GM12875 (cell line): ENCODE data around the gene PPP6R1.

ENCODE experiments used
- H3K4me3 ChIP-seq: one replicate; pipeline ENCODE4 v1.5.1; 2011; ENCODE audit warnings: low read depth, low read length, control low read depth
- CTCF ChIP-seq: IDR thresholded peaks from 2 replicates; pipeline ENCODE4 v1.5.1; 2011; ENCODE audit warnings: low read depth, mild to moderate bottlenecking, control low read depth, inconsistent platforms, low read length, moderate library complexity, borderline replicate concordance; ENCODE audit not compliant: insufficient read depth

Gene PPP6R1

GRCh38 chr19:55273978-55274707 is 15.3 kb upstream of the PPP6R1 start:
- TF ChIP-seq CTCF, result no peak
- H3K4me3 ChIP-seq, result no peak overlapping the region

GRCh38 chr19:55272142-55272541 is 13.3 kb upstream of the PPP6R1 start:
- no peak overlapping the region for H3K4me3 ChIP-seq
- no peak for TF ChIP-seq CTCF

GRCh38 chr19:55270172-55270942 is 11.5 kb upstream of the PPP6R1 start:
- no peak for TF ChIP-seq CTCF
- no peak overlapping the region for H3K4me3 ChIP-seq

GRCh38 chr19:55269299-55269698 is 10.5 kb upstream of the PPP6R1 start:
- H3K4me3 ChIP-seq, result no peak overlapping the region
- TF ChIP-seq CTCF, result no peak

- TF ChIP-seq CTCF, result no peak
- H3K4me3 ChIP-seq, result no peak overlapping the region
Observed at GRCh38 chr19:55266840-55267239, 8.0 kb upstream of the PPP6R1 start.

- no peak for TF ChIP-seq CTCF
- H3K4me3 ChIP-seq, result no peak overlapping the region
Observed at GRCh38 chr19:55266404-55266803, 7.6 kb upstream of the PPP6R1 start.
